Activated T-helper 9 cell treated with anti-CD3 and anti-CD28 coated beads, Interleukin-2, amount 50 U/mL, for 16 hours (primary cell): Measurements from ENCODE around the gene IFNL3.
"Not testable (repeated sequence)": the region's sequence is repeated elsewhere in the genome, so short reads cannot be mapped to it uniquely, and the experiment has no call there.

ENCODE experiments used
- DNase-seq: peaks from one replicate; pipeline ENCODE4 v3.0.0-alpha.2; 2020; ENCODE audit warnings: low read depth

Gene IFNL3

GRCh38 chr19:39253374-39254149, 8.8 kb upstream of the IFNL3 start:
- DNase-seq: no peak

- no peak for DNase-seq
Observed at GRCh38 chr19:39252458-39252857, 7.7 kb upstream of the IFNL3 start.

- DNase-seq: no peak
Observed at GRCh38 chr19:39251846-39252245, 7.0 kb upstream of the IFNL3 start.

- no peak for DNase-seq
Observed at GRCh38 chr19:39251081-39251480, 6.3 kb upstream of the IFNL3 start.

- DNase-seq: no peak
Observed at GRCh38 chr19:39248806-39249205, 4.0 kb upstream of the IFNL3 start, which contains the start of gene IFNL4. TSS of gene IFNL4 (minus strand) at chr19:39248856.

- DNase-seq: no peak
Observed at GRCh38 chr19:39247701-39248664, 3.2 kb upstream of the IFNL3 start.

GRCh38 chr19:39246951-39247669, 2.3 kb upstream of the IFNL3 start:
- no peak for DNase-seq

GRCh38 chr19:39245166-39245565, 360 bp upstream of the IFNL3 start:
- DNase-seq: not testable (repeated sequence)

GRCh38 chr19:39243741-39244140, 1.1 kb downstream of the IFNL3 start:
- not testable (repeated sequence) for DNase-seq

GRCh38 chr19:39240421-39240820, 4.4 kb downstream of the IFNL3 start:
- no peak for DNase-seq

- DNase-seq: no peak
Observed at GRCh38 chr19:39238944-39239343, 5.9 kb downstream of the IFNL3 start.

- DNase-seq: no peak
Observed at GRCh38 chr19:39238209-39238608, 6.6 kb downstream of the IFNL3 start.

GRCh38 chr19:39237200-39238184, 7.3 kb downstream of the IFNL3 start:
- no peak for DNase-seq

- DNase-seq: no peak
Observed at GRCh38 chr19:39236527-39236926, 8.3 kb downstream of the IFNL3 start.

GRCh38 chr19:39232708-39233107, 12.1 kb downstream of the IFNL3 start:
- no peak for DNase-seq

GRCh38 chr19:39230096-39230764, 14.6 kb downstream of the IFNL3 start:
- DNase-seq: no peak

- no peak for DNase-seq
Observed at GRCh38 chr19:39224910-39225309, 19.9 kb downstream of the IFNL3 start.

- no peak for DNase-seq
Observed at GRCh38 chr19:39223703-39224279, 21.0 kb downstream of the IFNL3 start.

- DNase-seq: not testable (repeated sequence)
Observed at GRCh38 chr19:39219108-39219507, 25.7 kb downstream of the IFNL3 start.
